ENCODE results near the gene MICA.

The MICA gene

GRCh38 chr6:31414771-31415265 is 11.4 kb downstream of the MICA start:
- no peak for TF ChIP-seq YY1 (IDR thresholded peaks at IDR 0.05; ENCODE audit: insufficient read depth, insufficient read length)
- no peak for TF ChIP-seq SUZ12 (IDR thresholded peaks at IDR 0.05; ENCODE audit: extremely low read depth, insufficient read depth, insufficient read length)
- TF ChIP-seq ZNF274 (IDR thresholded peaks at IDR 0.05; ENCODE audit: low read depth, low read length) = no peak
- H3K4me3 ChIP-seq (ENCODE audit: insufficient read length, low read depth) = no peak overlapping the region
- no peaks in the 10 kb centered on the region for H3K4me1 ChIP-seq (ENCODE audit: insufficient read depth, insufficient read length)
- H3K27me3 ChIP-seq (ENCODE audit: insufficient read depth, insufficient read length) = no peaks in the 10 kb centered on the region
- peaks cover 61% of the 10 kb centered on the region for H3K36me3 ChIP-seq (ENCODE audit: insufficient read depth, insufficient read length, low read length)
- H3K9me3 ChIP-seq (ENCODE audit: insufficient read depth, low read length) = no peaks in the 10 kb centered on the region
- DNase-seq (ENCODE audit: low read depth, low spot score) = no peak
- no peak overlapping the region for H3K9ac ChIP-seq (ENCODE audit: insufficient read length, low read depth)

GRCh38 chr6:31416394-31417014 is 13.1 kb downstream of the MICA start:
- TF ChIP-seq YY1 (IDR thresholded peaks at IDR 0.05; ENCODE audit: insufficient read depth, insufficient read length) = no peak
- no peak for TF ChIP-seq SUZ12 (IDR thresholded peaks at IDR 0.05; ENCODE audit: extremely low read depth, insufficient read depth, insufficient read length)
- no peak for TF ChIP-seq ZNF274 (IDR thresholded peaks at IDR 0.05; ENCODE audit: low read depth, low read length)
- H3K36me3 ChIP-seq (ENCODE audit: insufficient read depth, insufficient read length, low read length) = peaks cover 45% of the 10 kb centered on the region
- no peaks in the 10 kb centered on the region for H3K9me3 ChIP-seq (ENCODE audit: insufficient read depth, low read length)
- H3K9ac ChIP-seq (ENCODE audit: insufficient read length, low read depth) = no peak overlapping the region
- no peaks in the 10 kb centered on the region for H3K4me1 ChIP-seq (ENCODE audit: insufficient read depth, insufficient read length)
- no peak for DNase-seq (ENCODE audit: low read depth, low spot score)
- no peak overlapping the region for H3K4me3 ChIP-seq (ENCODE audit: insufficient read length, low read depth)
- no peaks in the 10 kb centered on the region for H3K27me3 ChIP-seq (ENCODE audit: insufficient read depth, insufficient read length)

GRCh38 chr6:31418251-31418650 is 14.9 kb downstream of the MICA start:
- H3K36me3 ChIP-seq (ENCODE audit: insufficient read depth, insufficient read length, low read length) = peaks cover 28% of the 10 kb centered on the region
- no peak overlapping the region for H3K9ac ChIP-seq (ENCODE audit: insufficient read length, low read depth)
- no peaks in the 10 kb centered on the region for H3K4me1 ChIP-seq (ENCODE audit: insufficient read depth, insufficient read length)
- no peak for TF ChIP-seq SUZ12 (IDR thresholded peaks at IDR 0.05; ENCODE audit: extremely low read depth, insufficient read depth, insufficient read length)
- TF ChIP-seq ZNF274 (IDR thresholded peaks at IDR 0.05; ENCODE audit: low read depth, low read length) = no peak
- no peak for TF ChIP-seq YY1 (IDR thresholded peaks at IDR 0.05; ENCODE audit: insufficient read depth, insufficient read length)
- no peaks in the 10 kb centered on the region for H3K27me3 ChIP-seq (ENCODE audit: insufficient read depth, insufficient read length)
- H3K4me3 ChIP-seq (ENCODE audit: insufficient read length, low read depth) = no peak overlapping the region
- H3K9me3 ChIP-seq (ENCODE audit: insufficient read depth, low read length) = no peaks in the 10 kb centered on the region
- DNase-seq (ENCODE audit: low read depth, low spot score) = no peak

GRCh38 chr6:31419842-31420241 is 16.4 kb downstream of the MICA start:
- DNase-seq (ENCODE audit: low read depth, low spot score) = no peak
- no peaks in the 10 kb centered on the region for H3K27me3 ChIP-seq (ENCODE audit: insufficient read depth, insufficient read length)
- TF ChIP-seq SUZ12 (IDR thresholded peaks at IDR 0.05; ENCODE audit: extremely low read depth, insufficient read depth, insufficient read length) (no peak), YY1 (IDR thresholded peaks at IDR 0.05; ENCODE audit: insufficient read depth, insufficient read length) (no peak), ZNF274 (IDR thresholded peaks at IDR 0.05; ENCODE audit: low read depth, low read length) (no peak)

GRCh38 chr6:31420546-31420945 is 17.2 kb downstream of the MICA start:
- Histone ChIP-seq H3K4me3 (ENCODE audit: insufficient read length, low read depth) (no peak overlapping the region), H3K9ac (ENCODE audit: insufficient read length, low read depth) (no peak overlapping the region), H3K27me3 (ENCODE audit: insufficient read depth, insufficient read length) (no peaks in the 10 kb centered on the region), H3K4me1 (ENCODE audit: insufficient read depth, insufficient read length) (no peaks in the 10 kb centered on the region), H3K9me3 (ENCODE audit: insufficient read depth, low read length) (no peaks in the 10 kb centered on the region), H3K36me3 (ENCODE audit: insufficient read depth, insufficient read length, low read length) (peaks cover 10% of the 10 kb centered on the region)
- no peak for TF ChIP-seq SUZ12 (IDR thresholded peaks at IDR 0.05; ENCODE audit: extremely low read depth, insufficient read depth, insufficient read length)
- TF ChIP-seq ZNF274 (IDR thresholded peaks at IDR 0.05; ENCODE audit: low read depth, low read length) = no peak
- TF ChIP-seq YY1 (IDR thresholded peaks at IDR 0.05; ENCODE audit: insufficient read depth, insufficient read length) = no peak
- DNase-seq (ENCODE audit: low read depth, low spot score) = no peak

More at GRCh38 chr6:31419842-31420241, 16.4 kb downstream of the MICA start:
- H3K9ac ChIP-seq (ENCODE audit: insufficient read length, low read depth) = no peak overlapping the region
- H3K36me3 ChIP-seq (ENCODE audit: insufficient read depth, insufficient read length, low read length) = peaks cover 13% of the 10 kb centered on the region
- no peak overlapping the region for H3K4me3 ChIP-seq (ENCODE audit: insufficient read length, low read depth)
- no peaks in the 10 kb centered on the region for H3K9me3 ChIP-seq (ENCODE audit: insufficient read depth, low read length)
- no peaks in the 10 kb centered on the region for H3K4me1 ChIP-seq (ENCODE audit: insufficient read depth, insufficient read length)

- Histone ChIP-seq H3K4me1 (ENCODE audit: insufficient read depth, insufficient read length) (no peaks in the 10 kb centered on the region), H3K36me3 (ENCODE audit: insufficient read depth, insufficient read length, low read length) (no peaks in the 10 kb centered on the region), H3K9me3 (ENCODE audit: insufficient read depth, low read length) (no peaks in the 10 kb centered on the region), H3K4me3 (ENCODE audit: insufficient read length, low read depth) (no peak overlapping the region), H3K9ac (ENCODE audit: insufficient read length, low read depth) (no peak overlapping the region), H3K27me3 (ENCODE audit: insufficient read depth, insufficient read length) (no peaks in the 10 kb centered on the region)
- DNase-seq (ENCODE audit: low read depth, low spot score) = no peak
- TF ChIP-seq YY1 (IDR thresholded peaks at IDR 0.05; ENCODE audit: insufficient read depth, insufficient read length) (no peak), SUZ12 (IDR thresholded peaks at IDR 0.05; ENCODE audit: extremely low read depth, insufficient read depth, insufficient read length) (no peak), ZNF274 (IDR thresholded peaks at IDR 0.05; ENCODE audit: low read depth, low read length) (no peak)
Observed at GRCh38 chr6:31422587-31422986, 19.2 kb downstream of the MICA start.

GRCh38 chr6:31423550-31423949 is 20.2 kb downstream of the MICA start:
- no peaks in the 10 kb centered on the region for H3K27me3 ChIP-seq (ENCODE audit: insufficient read depth, insufficient read length)
- TF ChIP-seq ZNF274 (IDR thresholded peaks at IDR 0.05; ENCODE audit: low read depth, low read length) (no peak), SUZ12 (IDR thresholded peaks at IDR 0.05; ENCODE audit: extremely low read depth, insufficient read depth, insufficient read length) (no peak), YY1 (IDR thresholded peaks at IDR 0.05; ENCODE audit: insufficient read depth, insufficient read length) (no peak)
- DNase-seq (ENCODE audit: low read depth, low spot score) = no peak
- no peaks in the 10 kb centered on the region for H3K36me3 ChIP-seq (ENCODE audit: insufficient read depth, insufficient read length, low read length)
- H3K4me3 ChIP-seq (ENCODE audit: insufficient read length, low read depth) = no peak overlapping the region
- H3K9me3 ChIP-seq (ENCODE audit: insufficient read depth, low read length) = no peaks in the 10 kb centered on the region
- no peaks in the 10 kb centered on the region for H3K4me1 ChIP-seq (ENCODE audit: insufficient read depth, insufficient read length)
- H3K9ac ChIP-seq (ENCODE audit: insufficient read length, low read depth) = no peak overlapping the region
